ENCODE data around the gene SYNPO2L. TPM values are rescaled to one million over a fixed set of nuclear protein-coding genes. Genes with fewer than 3 reads are reported as not detected.

The SYNPO2L gene
- total and polyA plus RNA-seq, 9 of the 15 experiments (the other 6 are each of a cell fraction or from before 2014, with no cell fraction given) = 0.03 to 0.07 TPM; not detected in 7

DNA sequence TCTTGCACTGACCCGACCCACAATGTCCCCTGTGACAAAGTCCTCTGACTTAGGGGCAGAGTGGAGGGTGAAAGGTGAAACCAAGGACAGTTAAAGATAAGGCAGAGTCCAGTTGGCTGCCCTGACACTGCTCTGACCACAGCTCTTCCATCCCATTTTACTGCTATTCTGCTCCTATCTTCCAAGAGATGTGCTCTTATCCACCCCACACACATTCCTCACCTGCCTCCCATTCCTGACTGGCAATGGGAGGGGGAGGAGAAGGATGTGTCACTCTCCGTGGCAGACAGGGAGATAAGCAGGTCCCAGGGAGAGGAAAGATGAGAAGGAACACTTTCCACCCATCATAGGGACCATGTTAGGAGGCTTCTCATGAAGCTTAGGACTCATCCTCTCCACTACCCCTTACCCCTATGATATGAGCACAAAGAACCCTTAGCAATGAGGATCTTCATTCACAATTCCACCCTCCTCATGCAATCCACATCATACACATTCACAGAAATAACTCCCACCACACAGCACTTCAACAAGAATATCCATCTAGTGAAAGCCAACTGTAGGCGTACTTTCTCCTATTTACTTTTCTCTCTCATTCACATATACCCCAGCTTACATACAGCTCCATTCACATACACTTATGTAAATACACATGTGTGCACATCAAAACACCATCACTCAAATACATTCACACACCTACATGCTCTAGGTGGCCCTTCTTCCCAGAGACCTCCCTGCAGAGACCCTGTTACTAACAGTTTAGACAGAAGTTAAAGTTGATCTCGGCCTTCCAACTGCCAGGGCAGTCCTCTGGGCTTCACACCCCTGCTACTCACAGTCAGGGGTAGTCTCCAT lies 6.6 kb downstream of the SYNPO2L start (continued):
- TF ChIP-seq, protein P1, sequence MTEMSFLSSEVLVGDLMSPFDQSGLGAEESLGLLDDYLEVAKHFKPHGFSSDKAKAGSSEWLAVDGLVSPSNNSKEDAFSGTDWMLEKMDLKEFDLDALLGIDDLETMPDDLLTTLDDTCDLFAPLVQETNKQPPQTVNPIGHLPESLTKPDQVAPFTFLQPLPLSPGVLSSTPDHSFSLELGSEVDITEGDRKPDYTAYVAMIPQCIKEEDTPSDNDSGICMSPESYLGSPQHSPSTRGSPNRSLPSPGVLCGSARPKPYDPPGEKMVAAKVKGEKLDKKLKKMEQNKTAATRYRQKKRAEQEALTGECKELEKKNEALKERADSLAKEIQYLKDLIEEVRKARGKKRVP (CRISPR knock-in tag; IDR thresholded peaks at IDR 0.05) = peak; percentile 51; the same call in 1 of the 2 replicates
- TF ChIP-seq U2AF2 (optimal IDR thresholded peaks at IDR 0.05; ENCODE audit: low read depth, low read length) (no peak), TRIM24 (IDR thresholded peaks at IDR 0.05) (peak; percentile 72 to 85), MYNN (IDR thresholded peaks at IDR 0.05) (peak; percentile 62; the same call in 1 of the 2 replicates), MYNN (CRISPR knock-in tag; IDR thresholded peaks at IDR 0.05) (no peak), ZNF583 (CRISPR knock-in tag; IDR thresholded peaks at IDR 0.05) (peak; percentile 62; the same call in 1 of the 2 replicates), SIN3A (IDR thresholded peaks at IDR 0.05; ENCODE audit: borderline replicate concordance in 2 of 2, control insufficient read depth in 1 of 2, low read depth in 2 of 2, low read length in 2 of 2) (no peak), PML (IDR thresholded peaks at IDR 0.05; ENCODE audit: low read length) (peak; percentile 39; the same call in 1 of the 2 replicates), PYGO2 (tag; IDR thresholded peaks at IDR 0.05) (no peak), ZSCAN32 (CRISPR knock-in tag; IDR thresholded peaks at IDR 0.05) (0 out of 2 replicates have a peak, but pooled peaks have one; percentile 40), BHLHE40 (IDR thresholded peaks at IDR 0.05; ENCODE audit: low read length) (peak; percentile 80; the same call in 1 of the 2 replicates), HNRNPUL1 (IDR thresholded peaks at IDR 0.05; ENCODE audit: low read length) (no peak), GATA2 (CRISPR knock-in tag; IDR thresholded peaks at IDR 0.05) (peak; percentile 85), CBFB (CRISPR knock-in tag; IDR thresholded peaks at IDR 0.05) (peak; percentile 79; the same call in 1 of the 2 replicates), NFE2L1 (tag; IDR thresholded peaks at IDR 0.05; ENCODE audit: borderline replicate concordance, low read depth) (no peak), CREB1 (IDR thresholded peaks at IDR 0.05) (0 out of 2 replicates have a peak, but pooled peaks have one; percentile 13), CREB1 (CRISPR knock-in tag; IDR thresholded peaks at IDR 0.05) (0 out of 2 replicates have a peak, but pooled peaks have one; percentile 16), ZBTB17 (CRISPR knock-in tag; IDR thresholded peaks at IDR 0.05) (peak; percentile 70; the same call in 1 of the 2 replicates), TCF3 (CRISPR knock-in tag; IDR thresholded peaks at IDR 0.05) (peak; percentile 97)
- TF ChIP-seq, protein P2, sequence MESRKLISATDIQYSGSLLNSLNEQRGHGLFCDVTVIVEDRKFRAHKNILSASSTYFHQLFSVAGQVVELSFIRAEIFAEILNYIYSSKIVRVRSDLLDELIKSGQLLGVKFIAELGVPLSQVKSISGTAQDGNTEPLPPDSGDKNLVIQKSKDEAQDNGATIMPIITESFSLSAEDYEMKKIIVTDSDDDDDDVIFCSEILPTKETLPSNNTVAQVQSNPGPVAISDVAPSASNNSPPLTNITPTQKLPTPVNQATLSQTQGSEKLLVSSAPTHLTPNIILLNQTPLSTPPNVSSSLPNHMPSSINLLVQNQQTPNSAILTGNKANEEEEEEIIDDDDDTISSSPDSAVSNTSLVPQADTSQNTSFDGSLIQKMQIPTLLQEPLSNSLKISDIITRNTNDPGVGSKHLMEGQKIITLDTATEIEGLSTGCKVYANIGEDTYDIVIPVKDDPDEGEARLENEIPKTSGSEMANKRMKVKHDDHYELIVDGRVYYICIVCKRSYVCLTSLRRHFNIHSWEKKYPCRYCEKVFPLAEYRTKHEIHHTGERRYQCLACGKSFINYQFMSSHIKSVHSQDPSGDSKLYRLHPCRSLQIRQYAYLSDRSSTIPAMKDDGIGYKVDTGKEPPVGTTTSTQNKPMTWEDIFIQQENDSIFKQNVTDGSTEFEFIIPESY (CRISPR knock-in tag; IDR thresholded peaks at IDR 0.05) = no peak
- TF ChIP-seq, protein P3, sequence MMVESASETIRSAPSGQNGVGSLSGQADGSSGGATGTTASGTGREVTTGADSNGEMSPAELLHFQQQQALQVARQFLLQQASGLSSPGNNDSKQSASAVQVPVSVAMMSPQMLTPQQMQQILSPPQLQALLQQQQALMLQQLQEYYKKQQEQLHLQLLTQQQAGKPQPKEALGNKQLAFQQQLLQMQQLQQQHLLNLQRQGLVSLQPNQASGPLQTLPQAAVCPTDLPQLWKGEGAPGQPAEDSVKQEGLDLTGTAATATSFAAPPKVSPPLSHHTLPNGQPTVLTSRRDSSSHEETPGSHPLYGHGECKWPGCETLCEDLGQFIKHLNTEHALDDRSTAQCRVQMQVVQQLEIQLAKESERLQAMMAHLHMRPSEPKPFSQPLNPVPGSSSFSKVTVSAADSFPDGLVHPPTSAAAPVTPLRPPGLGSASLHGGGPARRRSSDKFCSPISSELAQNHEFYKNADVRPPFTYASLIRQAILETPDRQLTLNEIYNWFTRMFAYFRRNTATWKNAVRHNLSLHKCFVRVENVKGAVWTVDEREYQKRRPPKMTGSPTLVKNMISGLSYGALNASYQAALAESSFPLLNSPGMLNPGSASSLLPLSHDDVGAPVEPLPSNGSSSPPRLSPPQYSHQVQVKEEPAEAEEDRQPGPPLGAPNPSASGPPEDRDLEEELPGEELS (CRISPR knock-in tag; IDR thresholded peaks at IDR 0.05; ENCODE audit: borderline replicate concordance) = no peak
- TF ChIP-seq, protein P4, sequence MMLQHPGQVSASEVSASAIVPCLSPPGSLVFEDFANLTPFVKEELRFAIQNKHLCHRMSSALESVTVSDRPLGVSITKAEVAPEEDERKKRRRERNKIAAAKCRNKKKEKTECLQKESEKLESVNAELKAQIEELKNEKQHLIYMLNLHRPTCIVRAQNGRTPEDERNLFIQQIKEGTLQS (IDR thresholded peaks at IDR 0.05) = peak; percentile 68; the same call in 1 of the 2 replicates
- TF ChIP-seq, protein P4 (CRISPR knock-in tag; conservative IDR thresholded peaks at IDR 0.05) = 0 out of 2 replicates have a peak, but pooled peaks have one; percentile 54
